Psoas muscle (tissue), 8 donors: Measurements from ENCODE around the gene RNF130. TPM values are rescaled to one million over a fixed set of nuclear protein-coding genes. Genes with fewer than 3 reads are reported as not detected.

Experiments used
- ATAC-seq, 4 donors: fragments of 200-7000 bp; cut with Tn5 transposase; one replicate each; pipeline ENCODE4 v1.9.1; 2020; ENCODE audit warnings: moderate library complexity in 3 of 4, mild to moderate bottlenecking in 2 of 4
- DNase-seq, 2 donors: peaks; one replicate each; pipeline ENCODE4 v3.0.0-alpha.2; 2020
- H3K27ac ChIP-seq: fragments of 200-600 bp; one replicate; pipeline ENCODE4 v1.8.0; 2022
- H3K27me3 ChIP-seq, 3 donors: fragments of 200-600 bp in 1 of 3; one replicate each; pipeline versions ENCODE4 v1.6.1 to v1.8.0; 2013 to 2022; ENCODE audit warnings: low read length in 2 of 3, mild to moderate bottlenecking in 2 of 3, moderate library complexity in 1 of 3; ENCODE audit not compliant: insufficient read depth in 3 of 3
- H3K36me3 ChIP-seq, 2 donors: fragments of 200-600 bp in 1 of 2; one replicate each; pipeline versions ENCODE4 v1.6.1 to v1.8.0; 2013 to 2022; ENCODE audit warnings: low read depth in 1 of 2, mild to moderate bottlenecking in 1 of 2, moderate library complexity in 1 of 2; ENCODE audit not compliant: insufficient read depth in 1 of 2
- H3K4me1 ChIP-seq: fragments of 200-600 bp; one replicate; pipeline ENCODE4 v1.8.0; 2022
- H3K4me3 ChIP-seq: fragments of 200-600 bp; one replicate; pipeline ENCODE4 v1.8.0; 2022; ENCODE audit warnings: mild to moderate bottlenecking
- H3K9me3 ChIP-seq: fragments of 200-600 bp; one replicate; pipeline ENCODE4 v1.8.0; 2022
- WGBS, 3 donors: extraction: QIAGEN DNeasy Blood & Tissue Kit; methylation state at CpG; one replicate each; pipeline versions ENCODE4 v1.1.6 to v1.1.7; 2013; 5-methylcytosine and 5-hydroxymethylcytosine counted together
- intact Hi-C, 2 donors: fragments of 100-400 bp; cut with DNase I; formaldehyde crosslinking; loops; one replicate each; pipeline versions ENCODE4 v1.11.0 to v1.14.2; 2022
- polyA plus RNA-seq, 3 donors: library from polyadenylated mRNA; stranded (reverse); fragments of 200-250 nt; gene quantifications; one replicate each; pipeline ENCODE4 v1.2.3, GENCODE V29; 2013
- total RNA-seq, 4 donors: library from RNA; stranded (reverse); fragmentation: NEBNext Ultra II Directional in 2 of 4; extraction: Animal tissue kit (Norgen Biotek cat#: 25700) in 2 of 4; gene quantifications; one replicate each; pipeline versions ENCODE4 v1.2.1 to v1.2.4, GENCODE V29; 2021 to 2023
- TF ChIP-seq, protein P1 (sequence below): fragments of 200-600 bp; IDR thresholded peaks from one replicate; pipeline ENCODE4 v1.8.0; 2022; ENCODE audit warnings: antibody characterized with exemption
- donor health status: healthy with polysubstance abuse.
- donor health status: DM: no; HTN: no; CAD: no; lungs with moderate emphysema.
- donor health status: Bipolar disorder and iron deficiency.
- donor health status: healthy.
- donor health status: DM: yes; HTN: yes; CAD: no.
- donor health status: DM: no; HTN: no; CAD: no.
- donor health status: DM: no; HTN: no; CAD: no.
- donor health status: DM: yes; HTN: yes; CAD: no.

Gene RNF130
- total and polyA plus RNA-seq, 7 donors: 34.1 to 45.3 (median 37.2) TPM

DNA sequence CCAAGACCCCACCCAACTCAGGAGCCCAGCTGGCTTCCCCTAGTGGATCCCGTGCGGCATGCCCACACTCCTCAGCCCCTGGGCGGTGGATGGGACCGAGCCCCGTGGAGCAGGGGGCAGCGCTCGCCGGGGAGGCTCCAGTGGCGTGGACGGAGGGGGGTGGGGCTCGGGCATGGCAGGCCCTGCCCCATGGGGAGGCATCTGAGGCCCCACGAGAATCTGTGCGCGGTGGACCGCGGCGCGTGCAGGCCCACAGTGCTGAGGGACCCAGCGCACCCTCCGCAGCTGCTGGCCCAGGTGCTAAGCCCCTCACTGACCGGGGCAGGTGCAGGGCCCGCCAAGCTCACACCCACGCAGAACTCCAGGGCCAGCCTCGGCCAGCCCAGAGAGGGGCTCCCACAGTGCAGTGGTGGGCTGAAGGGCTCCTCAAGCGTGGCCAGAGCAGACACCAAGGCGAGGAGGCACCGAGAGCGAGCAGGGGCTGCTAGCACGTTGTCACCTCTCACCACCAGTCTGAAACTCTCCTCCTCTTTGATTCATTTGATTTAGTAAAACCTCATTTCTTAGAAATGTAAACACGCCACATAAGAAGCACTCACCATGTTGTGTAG is 25.6 kb downstream of the RNF130 start:
- intact Hi-C loops: no loop called here
- Histone ChIP-seq H3K27me3 (no peaks in the 10 kb centered on the region), H3K4me3 (no peak overlapping the region), H3K36me3 (no peaks in the 10 kb centered on the region), H3K9me3 (no peaks in the 10 kb centered on the region), H3K27ac (no peak overlapping the region), H3K4me1 (peaks cover 35% of the 10 kb centered on the region)
- WGBS, 3 donors: 94 to 99% (median 95%) methylated on average over 26 to 30 of the region's 30 CpGs
- DNase-seq: no peak
- ATAC-seq: no peak
- TF ChIP-seq, protein P1, sequence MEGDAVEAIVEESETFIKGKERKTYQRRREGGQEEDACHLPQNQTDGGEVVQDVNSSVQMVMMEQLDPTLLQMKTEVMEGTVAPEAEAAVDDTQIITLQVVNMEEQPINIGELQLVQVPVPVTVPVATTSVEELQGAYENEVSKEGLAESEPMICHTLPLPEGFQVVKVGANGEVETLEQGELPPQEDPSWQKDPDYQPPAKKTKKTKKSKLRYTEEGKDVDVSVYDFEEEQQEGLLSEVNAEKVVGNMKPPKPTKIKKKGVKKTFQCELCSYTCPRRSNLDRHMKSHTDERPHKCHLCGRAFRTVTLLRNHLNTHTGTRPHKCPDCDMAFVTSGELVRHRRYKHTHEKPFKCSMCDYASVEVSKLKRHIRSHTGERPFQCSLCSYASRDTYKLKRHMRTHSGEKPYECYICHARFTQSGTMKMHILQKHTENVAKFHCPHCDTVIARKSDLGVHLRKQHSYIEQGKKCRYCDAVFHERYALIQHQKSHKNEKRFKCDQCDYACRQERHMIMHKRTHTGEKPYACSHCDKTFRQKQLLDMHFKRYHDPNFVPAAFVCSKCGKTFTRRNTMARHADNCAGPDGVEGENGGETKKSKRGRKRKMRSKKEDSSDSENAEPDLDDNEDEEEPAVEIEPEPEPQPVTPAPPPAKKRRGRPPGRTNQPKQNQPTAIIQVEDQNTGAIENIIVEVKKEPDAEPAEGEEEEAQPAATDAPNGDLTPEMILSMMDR: no peak

DNA sequence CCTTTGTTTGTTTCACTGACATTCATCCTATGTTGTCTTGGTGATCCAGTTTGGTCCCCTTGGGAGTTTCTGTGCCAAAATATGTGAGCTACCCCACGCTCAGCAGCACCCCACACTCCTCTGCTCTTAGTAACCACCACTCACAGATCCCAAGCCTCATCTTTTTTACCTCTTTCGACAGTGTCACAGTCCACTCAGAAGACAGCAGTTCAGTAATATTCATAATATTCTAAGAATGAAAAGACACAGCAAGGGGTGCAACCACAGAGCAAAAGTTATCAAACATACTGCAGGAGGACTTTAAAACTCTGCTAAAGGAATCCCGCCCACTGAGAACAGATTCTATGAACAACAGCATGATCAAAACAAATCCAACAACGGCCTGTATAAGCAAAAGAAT is 28.2 kb downstream of the RNF130 start:
- ATAC-seq (no peak), DNase-seq (no peak)
- TF ChIP-seq, protein P1: no peak
- Histone ChIP-seq H3K27ac (no peak overlapping the region), H3K36me3 (peaks cover 0 to 17% of the 10 kb centered on the region in 2 donors), H3K4me3 (no peak overlapping the region), H3K9me3 (no peaks in the 10 kb centered on the region), H3K4me1 (peaks cover 14% of the 10 kb centered on the region), H3K27me3 (no peaks in the 10 kb centered on the region)
- 81 to 84% (median 83%) methylated on average over 4 of the region's 4 CpGs for WGBS, 3 donors
- intact Hi-C loops: no loop called here

DNA sequence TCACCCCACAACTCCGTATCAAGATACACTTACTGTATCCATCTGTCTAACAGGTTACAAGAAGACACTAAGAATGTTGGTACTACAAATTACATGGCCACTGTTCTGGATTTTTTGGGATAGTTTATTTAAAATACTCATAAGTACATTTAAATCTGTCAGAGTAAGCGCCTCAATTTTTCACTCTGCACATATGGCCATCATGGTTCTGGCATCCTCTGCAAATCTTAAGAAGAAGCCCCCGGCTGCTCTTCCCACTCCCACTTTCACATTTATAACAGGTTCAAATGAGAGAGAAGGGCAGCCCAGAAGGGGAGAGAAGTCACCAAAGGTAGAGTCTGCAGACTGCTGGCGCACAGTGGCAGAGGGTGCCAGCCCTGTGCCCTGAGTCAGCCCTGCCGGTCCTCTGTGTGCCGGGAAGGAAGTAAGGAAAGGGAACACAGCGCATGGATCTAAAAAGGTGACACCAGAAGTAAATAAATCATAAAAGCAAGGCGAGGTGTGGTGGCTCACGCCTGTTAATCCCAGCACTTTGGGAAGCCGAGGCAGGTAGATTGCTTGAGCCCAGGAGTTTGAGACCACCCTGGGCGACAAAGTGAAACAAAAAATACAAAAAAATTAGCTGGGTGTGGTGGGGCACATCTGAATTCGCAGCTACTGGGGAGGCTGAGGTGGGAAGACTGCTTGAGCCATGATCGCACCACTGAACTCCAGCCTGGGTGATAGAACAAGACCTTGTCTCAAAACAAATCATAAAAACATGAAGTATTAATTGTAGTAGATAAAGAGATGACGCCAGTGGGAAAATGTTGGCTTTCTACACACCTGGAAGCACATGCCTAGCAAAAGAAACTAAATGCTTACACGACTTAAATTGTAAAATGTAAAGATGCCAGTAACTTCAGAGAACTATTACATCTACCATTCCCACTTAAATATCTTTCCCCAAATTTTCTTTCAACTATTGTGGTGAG is 30.0 kb downstream of the RNF130 start:
- DNase-seq (no peak), ATAC-seq (no peak)
- Histone ChIP-seq H3K4me1 (no peaks in the 10 kb centered on the region), H3K27ac (no peak overlapping the region), H3K4me3 (no peak overlapping the region), H3K27me3 (no peaks in the 10 kb centered on the region), H3K36me3 (peaks cover 10 to 32% of the 10 kb centered on the region in 2 donors), H3K9me3 (no peaks in the 10 kb centered on the region)
- intact Hi-C loops: no loop called here
- 93 to 94% (median 93%) methylated on average over 15 of the region's 15 CpGs for WGBS, 3 donors
- TF ChIP-seq, protein P1: no peak

DNA sequence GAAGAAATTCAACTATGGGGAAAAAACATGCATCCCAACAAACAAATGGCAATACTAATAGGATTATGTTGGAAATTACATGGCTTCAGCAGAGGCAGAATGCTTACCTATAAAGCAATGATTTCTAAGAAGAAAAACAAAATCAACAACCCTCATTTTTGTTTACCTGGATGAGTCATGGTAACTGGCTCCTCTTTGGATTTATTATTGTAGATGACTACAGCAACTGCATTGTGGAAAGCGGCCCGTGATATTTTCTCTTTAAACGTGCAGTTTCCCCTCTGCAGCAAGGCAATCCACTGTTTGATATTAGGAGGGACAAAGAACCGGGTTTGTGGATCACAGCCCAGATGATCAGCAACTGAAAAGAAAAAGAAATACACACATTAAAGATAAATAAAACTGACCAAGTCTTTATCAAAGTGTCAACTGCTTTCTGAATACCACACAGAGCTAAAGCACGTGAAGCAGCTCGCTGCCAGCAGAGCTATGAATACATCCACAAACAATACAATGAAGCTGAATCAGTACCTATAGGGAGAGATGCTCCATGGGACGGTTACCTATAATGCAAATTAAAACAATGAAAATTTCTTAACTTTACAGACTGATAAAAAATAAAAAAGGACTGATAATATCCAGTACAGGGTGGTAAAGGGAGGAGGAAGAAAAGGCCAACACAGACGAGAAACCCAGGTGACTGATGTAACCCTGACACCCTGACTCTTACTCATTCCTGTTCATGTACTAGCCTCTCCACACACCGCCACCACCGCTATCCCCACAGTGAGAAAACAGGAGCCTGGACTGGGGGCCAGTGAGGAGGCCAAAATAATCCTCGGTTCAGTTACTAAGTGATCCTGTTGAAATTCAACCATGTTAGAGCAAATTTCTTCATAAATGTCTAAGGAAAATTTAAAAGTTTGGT is 31.0 kb downstream of the RNF130 start:
- no peak overlapping the region for H3K4me3 ChIP-seq
- H3K36me3 ChIP-seq: peaks cover 12 to 32% of the 10 kb centered on the region in 2 donors
- no peak overlapping the region for H3K27ac ChIP-seq
- intact Hi-C loops: no loop called here
- peaks cover 10% of the 10 kb centered on the region for H3K9me3 ChIP-seq
- TF ChIP-seq, protein P1: no peak
- no peak for DNase-seq
- WGBS, 3 donors: 91 to 94% (median 91%) methylated on average over 11 of the region's 11 CpGs
- no peaks in the 10 kb centered on the region for H3K4me1 ChIP-seq
- H3K27me3 ChIP-seq: no peaks in the 10 kb centered on the region
- ATAC-seq: no peak
